NK-92 (cell line): Measurements from ENCODE around the gene CRY2.

Experiments used
- DNase-seq: peaks from one replicate; lab custom pipeline; 2025; ENCODE audit not compliant: unreplicated experiment; lab: John Stamatoyannopoulos, UW

Gene CRY2

DNA sequence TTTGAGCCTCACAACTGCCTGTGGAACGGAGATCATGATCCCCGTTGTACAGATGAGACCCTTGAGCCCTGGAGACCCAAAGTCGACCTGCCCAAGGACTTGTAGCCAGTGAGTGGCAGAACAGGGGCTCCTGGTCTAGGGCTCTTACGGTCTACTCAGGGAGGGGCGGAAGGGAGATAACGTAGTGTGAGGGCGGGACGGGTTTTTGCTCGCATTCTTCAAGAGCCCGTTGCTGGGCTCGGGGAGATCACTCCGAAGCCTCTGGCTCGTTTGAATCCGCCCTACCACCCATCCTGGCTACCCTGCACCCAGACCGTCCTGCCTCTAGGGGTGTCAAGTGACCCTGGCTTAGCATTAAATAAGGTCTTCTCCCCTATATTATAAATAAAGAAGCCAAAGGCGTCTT is 639 bp downstream of the CRY2 start:
- DNase-seq, result no peak

DNA sequence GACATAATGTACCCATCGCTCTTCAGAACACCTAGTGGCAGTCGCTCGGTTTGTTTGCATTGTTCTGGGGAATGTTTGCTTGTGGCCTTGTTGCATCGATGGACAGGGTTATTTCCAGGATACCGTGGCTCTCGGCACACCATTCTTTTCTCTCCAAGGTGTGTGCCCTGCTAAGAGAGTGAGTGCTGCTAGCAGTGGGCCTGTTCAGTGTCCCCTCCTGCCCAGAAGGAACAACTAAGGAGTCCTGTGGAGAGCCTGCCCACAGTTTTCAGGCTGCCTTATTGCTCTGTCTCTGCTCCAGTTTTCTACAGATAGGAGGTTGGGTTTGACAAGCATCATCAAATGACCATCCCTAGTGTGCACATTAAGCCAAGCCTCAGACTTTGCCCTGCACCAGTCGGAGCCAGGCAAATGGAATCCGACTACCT is 1.4 kb downstream of the CRY2 start:
- no peak for DNase-seq

DNA sequence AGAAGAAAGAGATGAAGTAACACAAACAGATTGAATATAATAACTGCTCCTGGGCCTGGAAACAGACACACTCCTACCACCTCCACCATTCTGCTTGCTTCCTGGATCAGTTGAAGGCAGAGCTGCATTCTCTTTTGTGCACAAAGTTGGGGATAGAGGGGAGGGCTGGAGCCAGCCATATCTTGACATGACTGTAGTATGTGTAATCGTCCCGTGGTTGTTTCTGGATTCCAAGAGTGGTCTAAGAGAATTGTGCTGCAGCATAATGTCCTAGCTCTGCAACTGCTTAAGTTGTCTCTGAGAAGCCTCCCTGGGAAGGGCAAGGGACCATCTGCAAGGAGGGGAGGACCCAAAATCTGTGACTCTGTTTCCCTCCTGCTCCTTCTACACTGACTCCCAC is 3.2 kb downstream of the CRY2 start:
- DNase-seq, result no peak

- DNase-seq, result no peak
These were observed 4.0 kb downstream of the CRY2 start for GRCh38 chr11:45851228-45851627.

- no peak for DNase-seq
These were observed 4.9 kb downstream of the CRY2 start for GRCh38 chr11:45852018-45852711.

GRCh38 chr11:45852712-45853101 is 5.4 kb downstream of the CRY2 start:
- DNase-seq, result no peak

GRCh38 chr11:45853332-45854219 is 6.3 kb downstream of the CRY2 start:
- no peak for DNase-seq

GRCh38 chr11:45855308-45855707 is 8.0 kb downstream of the CRY2 start:
- no peak for DNase-seq

GRCh38 chr11:45856044-45856468 is 8.8 kb downstream of the CRY2 start:
- no peak for DNase-seq

DNA sequence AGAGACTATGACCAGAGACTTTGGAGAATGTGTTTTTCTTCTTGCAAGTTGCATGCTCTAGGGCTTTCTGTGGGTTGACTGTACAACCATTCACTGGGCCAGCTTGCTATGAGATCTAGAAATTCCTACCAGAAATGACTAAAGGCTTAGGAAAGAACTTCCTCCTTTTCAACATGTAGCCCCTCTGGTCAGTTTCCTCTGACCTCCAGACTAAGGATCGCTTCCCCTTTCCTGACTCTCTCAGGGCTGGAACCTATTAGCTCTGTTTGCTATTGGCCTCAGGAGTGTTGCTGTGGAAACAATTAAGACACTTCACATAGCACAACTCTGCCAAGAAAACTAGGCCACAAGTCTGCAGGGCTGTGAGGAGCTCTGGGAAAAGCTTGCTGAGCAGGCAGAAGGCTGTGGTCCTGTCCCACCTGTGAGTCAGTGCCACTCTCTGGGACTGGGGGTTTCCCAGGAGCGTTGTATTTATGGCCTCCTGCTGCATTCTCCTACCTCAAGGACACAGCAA is 10.7 kb downstream of the CRY2 start:
- no peak for DNase-seq

DNA sequence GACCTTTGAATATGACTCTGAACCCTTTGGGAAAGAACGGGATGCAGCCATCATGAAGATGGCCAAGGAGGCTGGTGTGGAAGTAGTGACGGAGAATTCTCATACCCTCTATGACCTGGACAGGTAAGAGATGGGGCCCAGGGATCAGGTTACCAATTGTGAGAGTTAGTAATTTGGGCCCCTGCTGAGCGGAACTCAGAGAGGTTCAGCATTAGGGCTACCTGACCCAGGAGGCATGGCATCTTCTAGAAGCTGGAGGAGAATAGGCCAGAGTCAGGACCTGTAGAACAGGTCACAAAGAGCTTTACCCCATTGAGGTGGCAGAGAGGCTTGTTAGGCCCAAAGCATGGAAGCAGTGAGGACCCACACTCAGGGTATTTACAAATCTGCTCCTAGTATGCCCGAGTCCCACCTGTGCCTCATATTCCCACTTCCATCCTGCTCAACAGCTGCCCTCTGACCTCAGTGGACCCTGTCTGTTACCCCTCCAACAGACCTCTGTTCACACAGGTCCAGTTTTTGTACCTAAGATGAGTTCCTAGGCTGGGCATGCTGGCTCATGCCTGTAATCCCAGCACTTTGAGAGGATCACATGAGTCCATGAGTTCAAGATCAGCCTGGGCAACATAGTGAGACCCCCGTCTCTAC is 11.6 kb downstream of the CRY2 start:
- DNase-seq, result no peak

DNA sequence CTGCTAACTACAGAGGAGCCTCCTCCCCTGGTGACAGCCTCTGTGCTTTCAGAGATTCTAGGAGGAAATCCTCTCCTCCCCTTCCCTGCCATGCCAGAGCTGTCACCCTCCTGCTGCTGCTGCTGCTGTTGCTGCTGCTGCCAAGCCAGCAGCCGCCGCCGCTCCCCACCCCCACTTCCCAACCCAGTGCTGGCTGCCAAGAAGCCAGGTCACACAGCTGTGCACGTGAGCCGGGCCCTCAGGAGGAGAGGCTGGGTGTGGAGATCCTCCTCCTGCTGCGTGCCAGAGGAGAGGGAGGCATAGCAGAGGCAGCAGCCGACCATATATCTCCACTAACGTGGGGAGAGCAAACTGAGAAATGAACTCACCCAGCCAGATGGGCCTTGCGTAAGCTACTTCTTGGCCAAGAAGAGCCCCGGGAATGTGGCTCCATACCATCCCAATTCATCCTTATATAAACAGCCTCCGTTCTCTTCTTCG is 12.4 kb downstream of the CRY2 start:
- DNase-seq, result no peak

DNA sequence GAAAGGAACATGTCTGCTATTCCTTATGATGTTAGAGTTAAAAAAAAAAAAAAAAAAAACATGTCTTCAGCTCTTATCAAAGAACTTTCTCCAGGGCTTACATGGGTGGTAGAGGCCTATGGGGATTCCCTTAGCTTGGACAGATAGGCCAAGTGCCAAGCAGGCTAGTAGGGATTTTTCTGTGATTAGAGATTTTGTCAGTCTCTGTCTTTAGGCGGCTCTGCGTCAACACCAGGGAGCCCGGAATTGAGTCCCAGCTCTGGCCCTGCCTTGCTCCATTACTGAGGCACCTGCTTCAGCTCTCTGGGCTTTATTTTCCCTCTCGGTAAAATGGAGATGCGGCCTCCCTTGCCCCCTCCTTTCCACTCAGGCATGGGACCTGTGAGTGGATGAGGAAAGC is 13.1 kb downstream of the CRY2 start:
- DNase-seq, result no peak

GRCh38 chr11:45860764-45861510 is 13.7 kb downstream of the CRY2 start:
- no peak for DNase-seq

DNA sequence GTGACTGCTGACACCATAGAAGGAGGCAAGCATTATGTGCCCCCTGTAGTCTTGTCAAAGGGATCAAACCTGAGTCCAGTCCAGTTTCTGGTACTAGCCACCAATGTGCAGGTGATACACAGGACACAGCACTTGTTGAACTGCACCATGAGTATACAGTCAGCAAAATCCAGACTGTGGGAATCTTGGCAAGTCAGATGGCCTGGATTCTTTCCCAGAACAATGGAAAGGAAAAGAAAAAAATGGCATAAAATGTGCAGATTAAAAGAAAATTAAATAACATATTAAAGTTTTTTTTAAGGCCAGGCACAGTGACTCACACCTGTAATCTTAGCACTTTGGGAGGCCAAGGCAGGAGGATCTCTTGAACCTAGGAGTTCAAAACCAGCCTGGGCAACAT is 16.8 kb downstream of the CRY2 start:
- DNase-seq, result no peak

GRCh38 chr11:45869551-45869950 is 22.3 kb downstream of the CRY2 start:
- no peak for DNase-seq

DNA sequence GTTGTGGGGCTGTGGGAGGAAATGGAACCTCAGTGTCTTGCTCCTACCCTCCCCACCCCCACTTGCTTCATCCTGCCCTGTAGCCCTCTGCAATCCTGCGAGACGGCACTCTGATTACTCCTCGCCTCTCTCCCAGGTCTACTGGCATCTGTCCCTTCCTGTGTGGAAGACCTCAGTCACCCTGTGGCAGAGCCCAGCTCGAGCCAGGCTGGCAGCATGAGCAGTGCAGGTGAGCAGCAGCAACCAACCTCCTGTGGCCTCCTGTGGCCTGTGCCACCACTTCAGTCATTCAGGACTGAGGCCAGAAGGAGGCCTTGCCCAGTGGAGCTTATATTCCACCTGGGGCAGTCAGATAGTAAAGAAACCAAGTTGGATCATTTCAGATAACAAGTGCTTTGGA is 23.4 kb downstream of the CRY2 start:
- DNase-seq, result no peak

GRCh38 chr11:45871638-45872037 is 24.4 kb downstream of the CRY2 start:
- DNase-seq, result no peak

DNA sequence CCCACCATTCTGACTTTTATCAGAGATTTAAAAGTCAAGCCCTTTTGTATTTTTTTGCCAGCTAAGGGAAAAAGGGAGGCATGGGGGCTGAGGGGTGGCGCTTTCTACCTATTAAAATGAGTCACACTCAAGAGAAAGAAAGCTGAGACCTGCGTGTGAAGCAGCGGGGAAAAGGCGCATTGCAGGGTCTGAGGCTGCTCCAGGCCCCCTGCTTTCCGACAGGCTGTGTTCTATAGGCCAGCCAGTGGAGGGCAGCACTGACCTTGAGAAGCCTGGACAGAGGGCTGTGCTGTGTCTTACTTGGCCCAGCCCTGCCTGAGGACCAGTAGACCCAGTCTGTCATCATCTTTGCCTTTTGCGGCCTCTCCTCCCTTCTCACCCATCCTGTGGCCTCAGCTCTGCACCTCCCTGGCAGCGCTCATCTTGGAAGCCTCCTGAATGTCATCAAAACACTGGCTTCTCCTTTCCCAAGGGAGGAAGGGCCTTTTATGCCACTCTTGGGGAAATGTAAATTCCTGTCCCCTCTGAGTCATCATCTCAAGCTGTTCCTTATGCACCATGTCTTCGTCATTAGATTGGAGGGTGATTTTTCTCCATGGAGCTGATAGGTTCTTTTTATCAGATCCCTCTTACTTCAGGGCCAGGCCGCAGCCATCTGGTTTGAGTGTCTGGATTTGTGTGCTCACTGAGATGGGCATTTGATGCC is 25.5 kb downstream of the CRY2 start:
- DNase-seq, result no peak

GRCh38 chr11:45876401-45876800 is 29.1 kb downstream of the CRY2 start:
- no peak for DNase-seq
